Spleen (tissue), 11 donors: ENCODE measurements around the gene TRPM2. TPM values are rescaled to one million over a fixed set of nuclear protein-coding genes. Genes with fewer than 3 reads are reported as not detected.
"Not testable (repeated sequence)": the region's sequence is repeated elsewhere in the genome, so short reads cannot be mapped to it uniquely, and the experiment has no call there.

Experiments used
- DNase-seq: peaks from one replicate; pipeline ENCODE4 v3.0.0-alpha.2; 2020
- H3K27ac ChIP-seq, 8 donors: fragments of 200-600 bp; sonication (generic) in 7 of 8; 1 replicate in 4 of 8; 2 replicates in 4 of 8; pipeline versions ENCODE4 v1.5.0 to v1.8.0; 2016 to 2021; ENCODE audit warnings: inconsistent platforms in 4 of 8, mild to moderate bottlenecking in 4 of 8, moderate library complexity in 1 of 8
- H3K27me3 ChIP-seq, 7 donors: fragments of 200-600 bp; sonication (generic) in 6 of 7; replicated peaks in 1 of 7; 1 replicate in 4 of 7; 2 replicates in 3 of 7; pipeline versions ENCODE4 v1.5.0 to v1.8.0; 2016 to 2021; ENCODE audit warnings: inconsistent platforms in 3 of 7, mild to moderate bottlenecking in 1 of 7
- H3K36me3 ChIP-seq, 6 donors: fragments of 200-600 bp; sonication (generic) in 5 of 6; 1 replicate in 4 of 6; 2 replicates in 2 of 6; pipeline versions ENCODE4 v1.5.0 to v1.8.0; 2016 to 2021; ENCODE audit warnings: inconsistent platforms in 2 of 6
- H3K4me1 ChIP-seq, 6 donors: fragments of 200-600 bp; sonication (generic) in 5 of 6; 1 replicate in 3 of 6; 2 replicates in 3 of 6; pipeline versions ENCODE4 v1.5.0 to v1.8.0; 2016 to 2021; ENCODE audit warnings: inconsistent platforms in 3 of 6
- H3K4me3 ChIP-seq, 8 donors: fragments of 200-600 bp; sonication (generic) in 7 of 8; 1 replicate in 4 of 8; 2 replicates in 4 of 8; pipeline versions ENCODE4 v1.5.0 to v1.8.0; 2016 to 2021; ENCODE audit warnings: inconsistent platforms in 4 of 8, mild to moderate bottlenecking in 4 of 8, moderate library complexity in 2 of 8
- H3K9me3 ChIP-seq, 8 donors: fragments of 200-600 bp; sonication (generic) in 7 of 8; 1 replicate in 4 of 8; 2 replicates in 4 of 8; pipeline versions ENCODE4 v1.5.0 to v1.8.0; 2016 to 2021; ENCODE audit warnings: inconsistent platforms in 4 of 8
- CTCF ChIP-seq, 11 experiments: fragments of 200-600 bp in 7 of 11; fragments of 450-650 bp in 4 of 11; sonication (generic) in 4 of 11; IDR thresholded peaks in 8 of 11; conservative IDR thresholded peaks in 3 of 11; 1 replicate in 7 of 11; 2 replicates in 4 of 11; pipeline versions ENCODE4 v1.4.0 to v1.8.0; 2016 to 2021; ENCODE audit warnings: antibody characterized with exemption in 11 of 11, inconsistent platforms in 4 of 11, mild to moderate bottlenecking in 1 of 11
- POLR2A ChIP-seq, 3 donors: fragments of 450-650 bp; IDR thresholded peaks; one replicate each; pipeline ENCODE4 v1.5.1; 2017; ENCODE audit warnings: antibody characterized with exemption in 3 of 3, mild to moderate bottlenecking in 1 of 3
- POLR2AphosphoS5 ChIP-seq, 3 donors: sonication (generic); formaldehyde crosslinking; IDR thresholded peaks; one replicate each; pipeline ENCODE4 v1.5.1; 2017; ENCODE audit warnings: antibody characterized with exemption in 3 of 3
- WGBS, 5 donors: extraction: QIAGEN DNeasy Blood & Tissue Kit in 3 of 5; methylation state at CpG; one replicate each; pipeline versions ENCODE4 v1.1.5 to v1.1.7; 2013 to 2018; 5-methylcytosine and 5-hydroxymethylcytosine counted together
- intact Hi-C: fragments of 100-400 bp; cut with DNase I; formaldehyde crosslinking; loops from one replicate; pipeline ENCODE4 v1.15.0; 2023; ENCODE audit warnings: low total_unique reads
- polyA plus RNA-seq, 3 donors: library from polyadenylated mRNA; stranded (reverse); fragments of 200-250 nt; gene quantifications; one replicate each; pipeline ENCODE4 v1.2.1, GENCODE V29; 2013
- total RNA-seq, 7 donors: library from RNA; depleted of rRNA in 3 of 7; stranded (reverse); fragments of >200 nt in 3 of 7; fragmentation: NEBNext Ultra II Directional in 4 of 7; extraction: Animal tissue kit (Norgen Biotek cat#: 25700) in 4 of 7; gene quantifications; one replicate each; pipeline versions ENCODE4 v1.1.0 to v1.2.1, GENCODE V29; 2016 to 2021
- donor health status: healthy with polysubstance abuse.
- donor health status: DM: no; HTN: no; CAD: no; lungs with moderate emphysema.
- donor health status: DM: no; HTN: no; CAD: no.
- donor health status: Bipolar disorder and iron deficiency.
- donor health status: healthy.
- donor health status: DM: no; HTN: no; CAD: no.
- donor health status: DM: yes; HTN: yes; CAD: no.

The TRPM2 gene
- total and polyA plus RNA-seq, 10 donors: 10.4 to 44.1 (median 23.3) TPM

- peak overlapping the region in 1 of 8 donors; percentile 34 for H3K27ac ChIP-seq
- H3K27me3 ChIP-seq: no peaks in the 10 kb centered on the region
- TF ChIP-seq CTCF (IDR thresholded peaks at IDR 0.05 in 8 of 11, conservative IDR thresholded peaks at IDR 0.05 in 3 of 11) (no peak), POLR2AphosphoS5 (IDR thresholded peaks at IDR 0.05) (no peak), POLR2A (IDR thresholded peaks at IDR 0.05) (no peak)
- no peaks in the 10 kb centered on the region for H3K9me3 ChIP-seq
- no peak overlapping the region for H3K4me3 ChIP-seq
- no peak for DNase-seq
- 89 to 92% (median 90%) methylated on average over 20 to 21 of the region's 21 CpGs for WGBS, 5 donors
- peaks cover 21 to 78% (median 47%) of the 10 kb centered on the region in 6 donors for H3K4me1 ChIP-seq
- intact Hi-C loops: no loop called here
- H3K36me3 ChIP-seq: peaks cover 0 to 26% (median 6%) of the 10 kb centered on the region in 6 donors
These were observed 3.8 kb downstream of the TRPM2 start for GRCh38 chr21:44357064-44357837.

GRCh38 chr21:44359396-44359795, 6.0 kb downstream of the TRPM2 start:
- H3K36me3 ChIP-seq: peaks cover 0 to 32% (median 6%) of the 10 kb centered on the region in 6 donors
- peak overlapping the region in 6 of 8 donors; percentile 34 to 82 (median 70) for H3K27ac ChIP-seq
- 64 to 81% (median 73%) methylated on average over 8 of the region's 8 CpGs for WGBS, 5 donors
- intact Hi-C loops: no loop called here
- no peaks in the 10 kb centered on the region for H3K27me3 ChIP-seq
- peaks cover 0 to 20% (median 14%) of the 10 kb centered on the region in 8 donors for H3K9me3 ChIP-seq
- no peak overlapping the region for H3K4me3 ChIP-seq
- no peak for DNase-seq
- H3K4me1 ChIP-seq: peaks cover under 1 to 56% (median 26%) of the 10 kb centered on the region in 6 donors
- no peak for TF ChIP-seq POLR2AphosphoS5 (IDR thresholded peaks at IDR 0.05)
- TF ChIP-seq POLR2A (IDR thresholded peaks at IDR 0.05): no peak
- TF ChIP-seq CTCF (IDR thresholded peaks at IDR 0.05 in 8 of 11, conservative IDR thresholded peaks at IDR 0.05 in 3 of 11): no peak

GRCh38 chr21:44360159-44360558, 6.7 kb downstream of the TRPM2 start:
- TF ChIP-seq POLR2AphosphoS5 (IDR thresholded peaks at IDR 0.05): peak in 1 of 3 donors; percentile 41
- TF ChIP-seq POLR2A (IDR thresholded peaks at IDR 0.05): no peak
- TF ChIP-seq CTCF (IDR thresholded peaks at IDR 0.05 in 8 of 11, conservative IDR thresholded peaks at IDR 0.05 in 3 of 11): peak in 4 of 11 experiments; percentile 14 to 33 (median 26)
- peak overlapping the region in 6 of 8 donors; percentile 34 to 82 (median 79) for H3K27ac ChIP-seq
- H3K4me3 ChIP-seq: peak overlapping the region in 1 of 8 donors; percentile 44
- H3K36me3 ChIP-seq: peaks cover 0 to 38% (median 6%) of the 10 kb centered on the region in 6 donors
- intact Hi-C loops: no loop called here
- peaks cover 0 to 22% (median 14%) of the 10 kb centered on the region in 8 donors for H3K9me3 ChIP-seq
- H3K27me3 ChIP-seq: no peaks in the 10 kb centered on the region
- 12 to 21% (median 18%) methylated on average over 8 of the region's 8 CpGs for WGBS, 5 donors
- H3K4me1 ChIP-seq: peaks cover 0 to 49% (median 19%) of the 10 kb centered on the region in 6 donors
- peak; percentile 79 for DNase-seq

- 88 to 95% (median 93%) methylated on average over 5 of the region's 5 CpGs for WGBS, 5 donors
- H3K4me3 ChIP-seq, intact Hi-C loops, H3K27me3 ChIP-seq, DNase-seq: not testable (repeated sequence)
- H3K36me3 ChIP-seq: peaks cover 0 to 47% (median 6%) of the 10 kb centered on the region in 6 donors
- H3K9me3 ChIP-seq: peaks cover 0 to 22% (median 14%) of the 10 kb centered on the region in 8 donors
- H3K27ac ChIP-seq: peak overlapping the region in 1 of 8 donors; percentile 82
- H3K4me1 ChIP-seq: peaks cover 0 to 31% (median 8%) of the 10 kb centered on the region in 6 donors
These were observed 8.5 kb downstream of the TRPM2 start for GRCh38 chr21:44361903-44362302.
